Choroid plexus epithelial cell (primary cell): ENCODE measurements around the gene ARHGAP26.

Experiments used
- DNase-seq: peaks from one replicate; pipeline ENCODE4 v3.0.0-alpha.2; 2010; ENCODE audit warnings: low read depth
- H3K4me3 ChIP-seq: 2 replicates; pipeline ENCODE4 v1.5.1; 2011; ENCODE audit warnings: low read depth, mild to moderate bottlenecking, control low read depth, low read length, moderate library complexity
- TF ChIP-seq, protein P1 (sequence below): conservative IDR thresholded peaks from 2 replicates; pipeline ENCODE4 v1.5.1; 2011; ENCODE audit warnings: low read depth, mild to moderate bottlenecking, control low read depth, inconsistent platforms, low read length, moderate library complexity

ARHGAP26 gene

DNA sequence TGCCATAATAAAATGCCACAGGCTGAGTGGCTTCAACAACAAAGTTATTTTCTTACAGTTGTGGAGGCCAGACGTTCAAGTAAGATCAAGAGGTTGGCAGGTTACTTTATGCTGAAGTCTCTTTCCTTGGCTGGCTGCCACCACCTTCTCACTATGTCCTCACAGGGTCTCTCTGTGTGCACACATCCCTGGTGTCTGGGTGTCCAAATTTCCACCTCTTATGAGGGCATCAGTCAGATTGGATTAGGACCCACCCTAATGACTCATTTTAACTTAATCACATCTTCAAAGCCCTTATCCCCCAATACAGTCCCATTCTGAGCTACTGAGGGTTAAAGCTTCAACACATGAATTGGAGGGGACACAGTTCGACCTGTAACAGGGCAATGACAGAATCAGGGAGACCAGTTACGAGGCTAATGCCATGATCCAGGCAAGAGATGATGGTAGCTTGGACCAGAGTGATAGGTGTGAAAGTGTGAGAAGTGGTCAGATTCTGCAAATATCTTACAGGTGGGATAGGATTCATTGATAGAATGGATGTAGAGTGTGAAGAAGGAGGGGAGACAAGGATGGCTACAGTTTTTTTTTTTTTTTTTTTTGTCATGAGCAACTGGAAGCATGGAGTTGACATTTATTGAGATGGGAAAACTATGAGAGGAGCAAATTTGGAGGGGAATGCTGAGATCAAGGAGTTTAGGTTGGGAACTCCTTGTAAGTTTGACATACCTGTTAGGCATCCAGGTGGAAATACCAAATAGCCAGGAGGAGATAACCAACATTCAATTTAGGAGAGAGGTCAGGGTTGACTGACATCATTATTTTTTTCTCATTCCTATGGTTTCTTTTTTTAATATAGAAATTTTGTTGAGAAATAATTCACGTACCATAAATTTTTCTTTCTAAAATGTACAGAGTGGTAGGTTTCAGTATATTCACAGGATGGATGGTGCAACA is 44.7 kb upstream of the ARHGAP26 start:
- TF ChIP-seq, protein P1, sequence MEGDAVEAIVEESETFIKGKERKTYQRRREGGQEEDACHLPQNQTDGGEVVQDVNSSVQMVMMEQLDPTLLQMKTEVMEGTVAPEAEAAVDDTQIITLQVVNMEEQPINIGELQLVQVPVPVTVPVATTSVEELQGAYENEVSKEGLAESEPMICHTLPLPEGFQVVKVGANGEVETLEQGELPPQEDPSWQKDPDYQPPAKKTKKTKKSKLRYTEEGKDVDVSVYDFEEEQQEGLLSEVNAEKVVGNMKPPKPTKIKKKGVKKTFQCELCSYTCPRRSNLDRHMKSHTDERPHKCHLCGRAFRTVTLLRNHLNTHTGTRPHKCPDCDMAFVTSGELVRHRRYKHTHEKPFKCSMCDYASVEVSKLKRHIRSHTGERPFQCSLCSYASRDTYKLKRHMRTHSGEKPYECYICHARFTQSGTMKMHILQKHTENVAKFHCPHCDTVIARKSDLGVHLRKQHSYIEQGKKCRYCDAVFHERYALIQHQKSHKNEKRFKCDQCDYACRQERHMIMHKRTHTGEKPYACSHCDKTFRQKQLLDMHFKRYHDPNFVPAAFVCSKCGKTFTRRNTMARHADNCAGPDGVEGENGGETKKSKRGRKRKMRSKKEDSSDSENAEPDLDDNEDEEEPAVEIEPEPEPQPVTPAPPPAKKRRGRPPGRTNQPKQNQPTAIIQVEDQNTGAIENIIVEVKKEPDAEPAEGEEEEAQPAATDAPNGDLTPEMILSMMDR = no peak
- peak; percentile 22 for DNase-seq
- no peak overlapping the region for H3K4me3 ChIP-seq

DNA sequence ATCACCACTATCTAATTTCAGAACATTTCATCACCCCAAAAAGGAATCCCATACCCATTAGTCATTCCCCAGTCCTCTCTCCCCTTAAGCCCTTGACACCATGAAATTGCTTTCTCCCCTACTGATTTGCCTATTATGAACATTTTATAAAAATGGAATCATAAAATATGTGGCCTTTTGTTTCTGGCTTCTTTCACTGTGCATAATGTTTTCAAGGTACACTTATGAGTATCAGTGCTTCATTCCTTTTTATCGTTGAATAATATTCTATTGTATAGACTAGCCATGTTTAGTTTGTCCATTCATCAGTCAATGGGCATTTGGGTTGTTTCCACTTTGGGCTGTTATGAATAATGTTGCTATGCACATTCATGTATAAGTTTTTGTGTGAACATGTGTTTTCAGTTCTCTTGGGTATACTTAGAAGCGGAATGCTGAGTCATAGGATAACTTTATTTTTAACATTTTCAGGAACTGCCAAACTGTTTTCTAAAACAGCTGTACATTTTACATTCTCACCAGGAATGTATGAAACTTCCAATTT is 43.9 kb upstream of the ARHGAP26 start:
- DNase-seq = peak; percentile 95
- TF ChIP-seq, protein P1 = no peak
- H3K4me3 ChIP-seq = no peak overlapping the region

DNA sequence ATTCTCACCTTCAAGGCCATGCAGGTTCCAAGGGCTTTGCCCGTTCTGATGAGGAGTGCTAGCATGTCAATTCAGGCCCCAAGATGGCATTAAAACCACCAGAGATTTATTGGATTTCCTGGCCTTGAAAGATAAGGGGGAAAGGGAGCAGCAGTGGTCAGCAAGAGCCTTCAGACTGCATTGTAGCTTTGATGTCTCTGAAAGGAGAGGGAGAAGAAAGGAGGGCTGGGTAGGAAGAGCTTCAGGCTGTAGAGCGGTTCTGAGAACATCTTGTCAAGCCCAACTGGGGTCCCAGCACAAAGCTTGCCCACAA is 42.5 kb upstream of the ARHGAP26 start:
- no peak for DNase-seq
- TF ChIP-seq, protein P1 = no peak
- no peak overlapping the region for H3K4me3 ChIP-seq

DNA sequence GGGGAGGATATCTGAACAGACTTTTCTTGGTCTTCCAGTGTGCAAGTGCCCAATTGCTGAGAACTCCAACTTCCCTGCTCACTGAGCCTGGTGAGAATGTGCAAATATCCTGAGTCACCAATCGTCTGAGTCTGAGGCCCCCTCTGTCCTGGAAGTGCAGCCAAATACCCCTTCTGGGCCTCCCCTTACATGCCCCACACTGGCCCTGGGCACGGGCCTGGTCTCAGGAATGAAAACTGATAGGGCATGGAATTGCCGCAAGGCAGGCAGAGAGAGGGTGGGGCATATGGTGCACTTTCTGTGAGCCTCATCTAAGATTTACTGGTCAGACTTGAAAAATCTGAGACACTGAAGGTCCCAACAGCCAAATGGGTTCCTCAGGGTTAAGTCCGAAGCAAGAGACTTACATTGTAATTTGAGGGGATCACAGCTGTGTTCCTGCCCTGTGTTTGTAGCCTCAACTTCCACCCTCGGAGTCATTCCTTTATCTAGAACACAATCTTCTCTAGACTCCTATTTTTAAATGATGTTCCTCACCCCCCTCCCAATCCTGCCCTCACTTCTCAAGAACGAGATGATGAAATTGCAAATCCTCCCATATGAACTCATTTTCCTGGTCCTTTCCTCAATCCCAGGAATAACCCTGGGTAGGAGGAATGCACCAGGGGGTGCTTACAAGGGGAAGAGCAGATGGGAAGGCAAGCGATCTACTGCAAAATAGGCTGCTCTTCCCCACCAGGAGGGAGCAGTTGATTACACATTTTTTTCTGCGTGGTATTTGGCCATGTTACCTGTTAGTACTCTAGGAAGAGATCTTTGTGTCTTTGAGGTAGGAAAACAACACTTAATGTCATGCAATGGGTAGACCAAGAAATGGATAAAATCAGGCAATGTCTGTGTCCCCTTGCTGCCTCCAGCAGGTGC is 34.6 kb upstream of the ARHGAP26 start:
- TF ChIP-seq, protein P1 = no peak
- no peak overlapping the region for H3K4me3 ChIP-seq
- no peak for DNase-seq

DNA sequence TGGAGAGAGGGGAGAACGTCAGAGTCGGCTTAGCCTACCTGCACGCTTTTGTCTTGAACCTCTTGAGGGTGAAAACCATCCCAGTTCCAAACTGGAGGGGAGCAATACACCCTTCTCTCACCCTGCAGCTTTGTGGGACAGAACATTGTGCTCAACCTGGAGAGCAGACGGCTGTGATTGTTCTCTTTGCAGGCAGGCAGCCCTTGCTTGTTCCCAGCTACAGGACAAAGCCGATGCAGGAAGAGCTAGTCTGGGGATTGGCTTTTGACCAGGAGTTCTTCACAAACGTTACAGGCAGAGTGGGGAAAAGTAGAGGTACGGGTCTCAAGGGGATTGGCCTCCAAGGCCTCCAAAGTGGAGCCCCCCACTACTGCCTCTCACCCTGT is 33.9 kb upstream of the ARHGAP26 start:
- TF ChIP-seq, protein P1 = no peak
- no peak overlapping the region for H3K4me3 ChIP-seq
- DNase-seq = no peak

DNA sequence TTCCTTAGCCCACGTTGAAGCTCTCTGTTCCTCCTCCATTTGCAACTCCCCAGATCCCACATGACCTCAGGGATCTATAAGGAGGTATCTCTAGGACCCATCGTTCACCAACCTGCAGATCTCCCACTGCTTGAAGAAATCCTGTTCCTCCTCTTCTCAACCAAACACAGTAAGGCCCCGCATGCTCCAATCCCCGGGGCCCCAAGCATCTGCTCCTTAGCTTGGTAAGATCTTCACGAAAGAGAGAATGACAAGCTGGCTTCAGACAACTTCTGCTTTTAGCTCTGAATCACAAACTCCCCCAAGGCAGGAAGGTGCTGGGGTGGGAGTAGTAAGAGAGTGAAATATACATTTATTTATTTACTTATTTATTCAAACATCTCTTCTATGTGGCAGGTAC is 33.0 kb upstream of the ARHGAP26 start:
- TF ChIP-seq, protein P1 = no peak
- DNase-seq = no peak
- H3K4me3 ChIP-seq = no peak overlapping the region
